Measurements from ENCODE around the gene PTTG1IP. TPM values are rescaled to one million over a fixed set of nuclear protein-coding genes. Genes with fewer than 3 reads are reported as not detected.

PTTG1IP gene
- total RNA-seq, 1 experiment from 2014 or later: 96.0 TPM

GRCh38 chr21:44813149-44813548 lies 60.3 kb downstream of the PTTG1IP start:
- H3K27ac Mint-ChIP-seq: peak overlapping the region; percentile 41; the same call in 1 of the 2 replicates
- no peak for ATAC-seq
- TF ChIP-seq SMAD3 (CRISPR knock-in tag; IDR thresholded peaks at IDR 0.05; ENCODE audit: borderline replicate concordance) (no peak), GABPB1 (CRISPR knock-in tag; IDR thresholded peaks at IDR 0.05) (no peak), E2F5 (CRISPR knock-in tag; IDR thresholded peaks at IDR 0.05) (no peak), CDX4 (CRISPR knock-in tag; IDR thresholded peaks at IDR 0.05; ENCODE audit: borderline replicate concordance) (no peak), NR2C2 (CRISPR knock-in tag; IDR thresholded peaks at IDR 0.05) (no peak), CREM (CRISPR knock-in tag; IDR thresholded peaks at IDR 0.05) (no peak), CREB1 (CRISPR knock-in tag; IDR thresholded peaks at IDR 0.05) (no peak), MLX (CRISPR knock-in tag; IDR thresholded peaks at IDR 0.05) (no peak), NR1H2 (CRISPR knock-in tag; IDR thresholded peaks at IDR 0.05) (no peak), GRHL2 (CRISPR knock-in tag; IDR thresholded peaks at IDR 0.05; ENCODE audit: insufficient replicate concordance, severe bottlenecking) (no peak), PREB (CRISPR knock-in tag; IDR thresholded peaks at IDR 0.05; ENCODE audit: borderline replicate concordance) (no peak), USF1 (CRISPR knock-in tag; IDR thresholded peaks at IDR 0.05) (no peak)
- no peaks in the 10 kb centered on the region for H3K9me3 Mint-ChIP-seq
- H3K4me1 Mint-ChIP-seq: peaks cover 10% of the 10 kb centered on the region
- H3K36me3 Mint-ChIP-seq: peaks cover 18% of the 10 kb centered on the region
- POLR2A ChIA-PET: no interaction called here
- no peak overlapping the region for H3K4me3 Mint-ChIP-seq
- CTCF ChIA-PET: no interaction called here
- H3K27me3 Mint-ChIP-seq (ENCODE audit: low read depth): no peaks in the 10 kb centered on the region
- DNase-seq (ENCODE audit: low spot score): no peak

- H3K9me3 Mint-ChIP-seq: no peaks in the 10 kb centered on the region
- no peak for DNase-seq (ENCODE audit: low spot score)
- ChIA-PET CTCF (no interaction called here), POLR2A (no interaction called here)
- H3K36me3 Mint-ChIP-seq: peaks cover 18% of the 10 kb centered on the region
- no peak overlapping the region for H3K4me3 Mint-ChIP-seq
- H3K27ac Mint-ChIP-seq: no peak overlapping the region
- no peak for TF ChIP-seq ERG (CRISPR knock-in tag; IDR thresholded peaks at IDR 0.05)
- TF ChIP-seq TEAD1 (CRISPR knock-in tag; IDR thresholded peaks at IDR 0.05): no peak
- ATAC-seq: no peak
- H3K27me3 Mint-ChIP-seq (ENCODE audit: low read depth): no peaks in the 10 kb centered on the region
- peaks cover 10% of the 10 kb centered on the region for H3K4me1 Mint-ChIP-seq
These were observed 60.9 kb downstream of the PTTG1IP start for GRCh38 chr21:44812640-44813039.

GRCh38 chr21:44810779-44811178 lies 62.7 kb downstream of the PTTG1IP start:
- no peaks in the 10 kb centered on the region for H3K9me3 Mint-ChIP-seq
- no peak for TF ChIP-seq TEAD1 (CRISPR knock-in tag; IDR thresholded peaks at IDR 0.05)
- no peak for TF ChIP-seq E2F5 (CRISPR knock-in tag; IDR thresholded peaks at IDR 0.05)
- TF ChIP-seq ZBTB43 (CRISPR knock-in tag; IDR thresholded peaks at IDR 0.05): no peak
- TF ChIP-seq ZNF121 (CRISPR knock-in tag; IDR thresholded peaks at IDR 0.05): no peak
- no peak for TF ChIP-seq ERG (CRISPR knock-in tag; IDR thresholded peaks at IDR 0.05)
- no peak for TF ChIP-seq ZNF423 (CRISPR knock-in tag; IDR thresholded peaks at IDR 0.05)
- TF ChIP-seq ESRRA (CRISPR knock-in tag; IDR thresholded peaks at IDR 0.05; ENCODE audit: borderline replicate concordance): no peak
- no peak for TF ChIP-seq NFE2L1 (CRISPR knock-in tag; IDR thresholded peaks at IDR 0.05)
- H3K4me1 Mint-ChIP-seq: peaks cover 4% of the 10 kb centered on the region
- H3K27me3 Mint-ChIP-seq (ENCODE audit: low read depth): no peaks in the 10 kb centered on the region
- ChIA-PET CTCF (interaction anchor here (2.1 kb wide), 1 partner anchor 10 kb away, joined by 5 read pairs; no protein-coding TSS in a partner anchor), POLR2A (no interaction called here)
- H3K4me3 Mint-ChIP-seq: no peak overlapping the region
- DNase-seq (ENCODE audit: low spot score) (no peak), ATAC-seq (no peak)
- no peak overlapping the region for H3K27ac Mint-ChIP-seq
- peaks cover 30% of the 10 kb centered on the region for H3K36me3 Mint-ChIP-seq
